GM19043 (cell line): ENCODE measurements around the gene NECTIN2.
"Not testable (repeated sequence)": the region's sequence is repeated elsewhere in the genome, so short reads cannot be mapped to it uniquely, and the experiment has no call there.

ENCODE experiments used
- ATAC-seq: cut with Tn5 transposase; IDR thresholded peaks from one replicate; pipeline ENCODE4 v1.9.1; 2021; ENCODE audit warnings: low read depth; ENCODE audit not compliant: unreplicated experiment

NECTIN2 gene

GRCh38 chr19:44848812-44849447 is 2.8 kb downstream of the NECTIN2 start:
- ATAC-seq, result no peak

GRCh38 chr19:44850641-44851109 is 4.6 kb downstream of the NECTIN2 start:
- ATAC-seq, result no peak

GRCh38 chr19:44851427-44851826 is 5.3 kb downstream of the NECTIN2 start:
- ATAC-seq, result no peak

GRCh38 chr19:44855606-44856005 is 9.5 kb downstream of the NECTIN2 start:
- ATAC-seq, result no peak

- no peak for ATAC-seq
These were observed 10.5 kb downstream of the NECTIN2 start for GRCh38 chr19:44856421-44857083.

GRCh38 chr19:44857837-44858236 is 11.7 kb downstream of the NECTIN2 start:
- no peak for ATAC-seq

- ATAC-seq, result not testable (repeated sequence)
These were observed 15.5 kb downstream of the NECTIN2 start for GRCh38 chr19:44861576-44861975.

- no peak for ATAC-seq
These were observed 17.9 kb downstream of the NECTIN2 start for GRCh38 chr19:44863990-44864389.

GRCh38 chr19:44865196-44865767 is 19.2 kb downstream of the NECTIN2 start:
- ATAC-seq, result no peak

GRCh38 chr19:44866664-44867063 is 20.6 kb downstream of the NECTIN2 start:
- no peak for ATAC-seq

GRCh38 chr19:44867578-44867977 is 21.5 kb downstream of the NECTIN2 start:
- ATAC-seq, result no peak

GRCh38 chr19:44869733-44870470 is 23.8 kb downstream of the NECTIN2 start:
- ATAC-seq, result no peak

GRCh38 chr19:44871809-44872208 is 25.7 kb downstream of the NECTIN2 start:
- ATAC-seq, result no peak

- ATAC-seq, result no peak
These were observed 26.6 kb downstream of the NECTIN2 start for GRCh38 chr19:44872661-44873060.

GRCh38 chr19:44874317-44874716 is 28.2 kb downstream of the NECTIN2 start:
- ATAC-seq, result no peak

GRCh38 chr19:44875666-44876451 is 29.8 kb downstream of the NECTIN2 start:
- no peak for ATAC-seq

- ATAC-seq, result no peak
These were observed 30.9 kb downstream of the NECTIN2 start for GRCh38 chr19:44876930-44877535.

- no peak for ATAC-seq
These were observed 32.2 kb downstream of the NECTIN2 start for GRCh38 chr19:44878120-44878865.

GRCh38 chr19:44879309-44880065 is 33.4 kb downstream of the NECTIN2 start:
- no peak for ATAC-seq
